Testis (tissue), 2 donors: Measurements from ENCODE around the gene RIPOR3.

Experiments used
- CTCF ChIP-seq, 3 experiments: fragments of 450-650 bp in 2 of 3; fragments of 200-600 bp in 1 of 3; sonication (generic) in 1 of 3; IDR thresholded peaks; one replicate each; pipeline ENCODE4 v1.5.1; 2016 to 2019; ENCODE audit warnings: antibody characterized with exemption in 3 of 3, mild to moderate bottlenecking in 2 of 3, moderate library complexity in 1 of 3
- POLR2A ChIP-seq: fragments of 450-650 bp; IDR thresholded peaks from one replicate; pipeline ENCODE4 v1.6.1; 2017; ENCODE audit warnings: antibody characterized with exemption, mild to moderate bottlenecking, moderate library complexity

- TF ChIP-seq CTCF (IDR thresholded peaks at IDR 0.05) (no peak), POLR2A (no peak)
Measured at GRCh38 chr20:50595433-50595895, 95.9 kb downstream of the RIPOR3 start.
